Left forelimb (tissue), 1 donor: ENCODE measurements around the gene BDKRB2.
"Not testable (repeated sequence)": the region's sequence is repeated elsewhere in the genome, so short reads cannot be mapped to it uniquely, and the experiment has no call there.

ENCODE experiments used
- DNase-seq: peaks from one replicate; pipeline ENCODE4 v3.0.0-alpha.2; 2018; ENCODE audit warnings: low spot score

Gene BDKRB2

DNA sequence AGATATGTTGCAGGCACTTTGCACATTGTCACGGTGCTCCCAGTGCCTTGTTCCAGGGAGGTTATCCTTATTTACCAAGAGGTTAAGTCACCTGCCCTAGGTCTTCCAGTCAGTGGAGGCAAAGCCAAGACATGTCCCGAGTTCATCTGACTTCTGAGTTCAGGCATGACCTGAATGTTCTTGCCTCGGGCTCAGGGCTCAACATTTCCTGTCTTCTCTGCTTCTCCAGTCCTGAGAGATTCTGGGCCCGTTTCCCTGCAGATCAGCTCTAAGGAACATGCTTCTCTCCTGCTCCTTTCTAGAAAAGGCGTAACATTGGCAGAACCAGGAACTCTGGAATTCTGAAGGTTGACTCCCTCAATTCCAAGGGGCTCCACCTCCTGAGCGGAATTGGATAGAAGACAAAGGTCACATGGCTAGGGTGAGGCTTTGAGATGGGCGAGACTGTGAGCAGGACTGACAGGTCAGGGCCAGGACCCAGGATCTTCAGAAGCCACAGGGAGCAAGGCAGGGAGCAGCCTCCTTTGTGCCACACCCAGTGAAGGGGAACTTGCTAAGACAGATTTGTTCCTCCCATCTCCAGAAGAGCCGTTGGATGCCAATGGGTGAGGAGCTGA, 19.9 kb downstream of the BDKRB2 start:
- no peak for DNase-seq

- DNase-seq, result no peak
Observed at GRCh38 chr14:96225213-96225612, 20.6 kb downstream of the BDKRB2 start.

DNA sequence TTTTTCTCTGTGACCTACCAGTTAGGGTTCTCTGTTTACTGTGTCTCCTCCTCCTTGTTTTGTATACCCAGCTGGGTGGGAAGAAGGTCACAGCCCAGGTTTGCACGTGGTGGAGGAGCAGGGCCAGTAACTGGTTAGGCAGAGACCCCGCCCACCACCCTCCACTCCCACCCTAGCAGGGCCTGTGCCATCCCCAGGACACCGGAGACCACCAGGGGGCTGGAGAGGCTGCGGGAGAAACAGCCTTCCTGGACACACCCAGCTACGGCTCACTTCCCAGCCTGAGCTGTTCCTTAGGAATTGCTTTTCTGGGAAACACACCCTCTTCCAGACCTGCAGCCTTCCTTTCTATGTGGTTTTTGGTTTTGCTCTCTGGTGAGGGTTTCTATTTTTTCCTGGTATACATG, 21.1 kb downstream of the BDKRB2 start:
- DNase-seq, result no peak

DNA sequence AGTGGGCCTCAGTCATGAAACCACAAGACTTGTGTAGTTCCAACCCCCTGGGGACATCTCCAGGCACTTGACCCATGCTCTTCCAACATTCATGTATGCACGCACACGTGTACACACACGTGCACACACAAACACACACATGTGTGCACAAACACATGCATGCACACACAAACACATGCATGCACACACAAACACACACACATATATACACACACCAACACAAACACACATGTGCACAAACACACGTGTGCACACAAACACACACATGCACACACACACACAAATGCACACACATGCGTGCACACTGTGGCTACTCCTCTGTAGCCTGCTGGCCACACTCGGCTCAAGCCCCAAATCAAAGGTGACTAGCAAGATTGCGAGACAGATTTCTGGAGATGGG, 22.8 kb downstream of the BDKRB2 start:
- DNase-seq, result no peak

DNA sequence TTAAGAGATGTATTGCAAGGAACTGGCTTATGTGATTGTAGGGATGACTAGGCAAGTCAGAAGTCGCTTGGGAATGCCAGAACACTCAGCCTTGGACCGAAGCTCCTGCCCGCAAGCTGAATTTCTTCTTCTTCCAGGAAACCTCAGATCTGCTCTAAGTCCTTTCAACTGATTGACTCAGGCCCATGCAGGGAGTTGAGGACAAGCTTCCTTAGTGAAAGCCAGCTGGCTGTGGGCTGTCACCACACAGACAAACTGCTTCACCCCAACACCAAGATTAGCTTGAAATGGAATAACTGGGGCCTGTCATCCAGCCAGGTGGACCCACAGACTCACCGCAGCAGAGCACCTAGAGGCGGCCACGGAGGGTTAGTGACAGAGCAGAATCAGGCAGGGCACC, 24.7 kb downstream of the BDKRB2 start:
- DNase-seq, result no peak

- DNase-seq, result no peak
Observed at GRCh38 chr14:96231056-96231455, 26.4 kb downstream of the BDKRB2 start.

- no peak for DNase-seq
Observed at GRCh38 chr14:96231526-96232130, 27.0 kb downstream of the BDKRB2 start.

- DNase-seq, result no peak
Observed at GRCh38 chr14:96232506-96232905, 27.9 kb downstream of the BDKRB2 start.

DNA sequence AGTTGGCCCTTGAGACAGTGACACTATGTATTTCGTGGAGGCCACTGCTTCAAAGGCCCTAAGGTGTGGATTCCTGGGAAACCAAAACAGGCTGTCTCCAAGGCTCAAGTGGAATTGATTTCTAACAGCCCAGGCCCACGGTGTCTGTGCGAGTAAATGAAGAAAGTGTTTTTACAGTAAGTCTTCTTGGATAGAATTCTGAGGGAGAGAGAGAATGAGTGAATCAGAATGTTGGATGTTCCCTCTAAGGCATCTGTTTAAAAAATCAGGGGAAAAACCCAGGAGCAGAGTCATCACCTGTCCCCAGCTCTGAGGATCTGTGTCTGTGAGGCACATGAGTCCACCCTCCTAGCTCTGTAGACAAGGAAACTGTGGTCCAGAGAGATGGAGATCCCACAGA, 29.0 kb downstream of the BDKRB2 start:
- DNase-seq, result no peak

DNA sequence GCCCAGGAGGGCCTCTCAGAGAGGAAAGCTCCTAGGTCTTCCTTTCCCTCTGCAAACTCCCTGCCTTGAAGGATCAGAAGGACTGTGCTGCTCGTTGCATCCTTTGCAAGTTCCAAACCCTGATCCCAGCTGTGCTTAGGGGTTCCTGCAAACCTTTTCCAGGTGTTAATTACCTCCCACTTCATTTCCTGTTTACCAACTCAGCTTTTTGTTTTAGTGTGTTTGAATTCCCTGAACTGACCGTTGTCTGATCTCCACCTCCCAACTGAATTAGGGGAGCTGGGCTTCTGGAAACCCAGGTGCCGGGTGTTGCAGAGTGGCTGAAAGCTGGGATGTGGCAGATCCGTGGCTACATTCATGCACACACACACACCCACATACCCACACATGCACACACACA, 30.8 kb downstream of the BDKRB2 start:
- DNase-seq, result no peak

DNA sequence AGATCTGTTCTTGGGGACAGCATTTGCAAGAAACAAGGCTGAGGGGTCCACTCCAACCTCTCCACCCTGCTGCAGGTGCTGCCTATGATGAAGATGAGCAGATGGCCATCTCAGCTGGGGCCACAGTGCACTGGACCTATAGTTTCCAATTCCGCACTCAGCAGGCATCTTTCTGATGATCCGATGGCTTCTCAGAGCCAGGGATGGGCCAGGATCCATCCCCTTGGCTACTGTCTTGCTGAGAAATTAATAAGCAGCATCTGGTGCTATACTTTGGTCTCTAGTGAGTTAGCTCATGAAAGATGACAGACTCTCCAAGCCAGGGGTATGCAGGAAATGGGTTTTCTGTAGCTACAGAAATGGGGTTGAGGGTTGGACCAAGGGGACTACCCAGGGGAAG, 33.0 kb downstream of the BDKRB2 start:
- no peak for DNase-seq

DNA sequence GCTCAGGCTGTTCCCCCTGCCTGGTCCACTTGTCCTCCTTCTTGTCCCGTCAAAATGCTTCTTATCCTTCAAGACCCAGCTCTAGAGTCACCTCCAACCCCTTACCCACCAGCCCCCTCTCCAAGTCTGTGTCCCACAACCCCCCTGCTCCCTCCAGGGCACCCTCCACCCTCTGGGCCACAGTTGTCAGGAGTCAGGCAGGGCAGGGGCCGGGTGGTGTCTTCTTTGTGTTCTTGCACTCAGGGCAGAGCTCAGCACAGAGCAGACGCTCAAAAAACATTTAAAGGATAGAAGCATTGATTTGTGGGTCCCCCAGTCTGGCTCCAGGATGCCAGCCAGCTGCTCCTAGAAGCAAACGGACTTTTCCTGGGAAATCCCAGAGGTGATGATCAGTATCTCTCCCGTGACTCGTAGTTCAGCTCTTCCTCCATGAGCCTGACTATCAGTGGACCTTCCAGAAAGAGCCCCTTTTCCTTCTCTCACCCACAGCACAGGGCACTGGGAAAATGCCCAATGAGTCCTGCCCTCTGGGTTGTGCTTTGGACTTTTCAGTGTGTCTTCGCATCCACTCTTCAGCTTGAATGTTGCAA, 34.1 kb downstream of the BDKRB2 start:
- no peak for DNase-seq

DNA sequence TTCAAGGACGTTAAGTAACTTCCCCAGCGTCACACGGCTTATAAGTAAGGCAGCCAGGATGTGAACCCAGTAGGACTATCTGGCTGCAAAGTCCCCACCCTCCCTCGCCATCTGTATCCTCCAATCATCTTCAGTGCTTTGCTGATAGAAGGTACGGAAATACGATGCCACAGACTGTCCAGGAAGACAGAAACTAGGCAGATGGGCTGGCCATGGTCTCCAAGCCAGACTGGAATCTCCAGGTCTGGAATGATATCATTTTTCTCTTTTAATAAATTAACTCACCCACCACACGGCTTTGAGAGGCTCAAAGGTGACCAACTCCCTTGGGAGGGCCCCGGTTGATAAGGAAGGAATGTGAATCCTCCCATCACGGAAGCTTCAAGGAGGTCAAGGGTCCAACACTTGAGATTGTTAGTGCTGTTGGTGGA, 35.1 kb downstream of the BDKRB2 start:
- DNase-seq, result no peak

DNA sequence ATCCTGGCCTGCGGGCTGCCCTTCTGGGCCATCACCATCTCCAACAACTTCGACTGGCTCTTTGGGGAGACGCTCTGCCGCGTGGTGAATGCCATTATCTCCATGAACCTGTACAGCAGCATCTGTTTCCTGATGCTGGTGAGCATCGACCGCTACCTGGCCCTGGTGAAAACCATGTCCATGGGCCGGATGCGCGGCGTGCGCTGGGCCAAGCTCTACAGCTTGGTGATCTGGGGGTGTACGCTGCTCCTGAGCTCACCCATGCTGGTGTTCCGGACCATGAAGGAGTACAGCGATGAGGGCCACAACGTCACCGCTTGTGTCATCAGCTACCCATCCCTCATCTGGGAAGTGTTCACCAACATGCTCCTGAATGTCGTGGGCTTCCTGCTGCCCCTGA, 36.0 kb downstream of the BDKRB2 start:
- no peak for DNase-seq

- no peak for DNase-seq
Observed at GRCh38 chr14:96242126-96242525, 37.5 kb downstream of the BDKRB2 start.

GRCh38 chr14:96243785-96244184, 39.1 kb downstream of the BDKRB2 start:
- no peak for DNase-seq

GRCh38 chr14:96245074-96245473, 40.4 kb downstream of the BDKRB2 start:
- not testable (repeated sequence) for DNase-seq

GRCh38 chr14:96245710-96246538, 41.3 kb downstream of the BDKRB2 start:
- no peak for DNase-seq

DNA sequence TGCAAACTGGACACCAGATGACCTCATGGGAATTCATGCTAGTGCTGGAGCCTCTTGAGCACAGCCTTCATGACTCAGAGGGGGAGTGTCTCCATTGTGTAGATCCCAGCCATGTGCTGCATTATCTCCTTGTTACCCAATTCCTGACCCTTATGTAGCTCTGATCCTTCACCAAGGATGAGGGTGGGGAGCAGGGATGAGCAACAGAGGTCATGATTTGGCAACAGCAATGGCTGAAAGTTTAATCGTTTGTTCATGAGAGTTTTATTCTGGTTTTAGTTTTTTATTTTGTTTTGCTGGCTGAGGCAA, 41.9 kb downstream of the BDKRB2 start:
- DNase-seq, result no peak

GRCh38 chr14:96247031-96247430, 42.4 kb downstream of the BDKRB2 start:
- no peak for DNase-seq

- no peak for DNase-seq
Observed at GRCh38 chr14:96249029-96249428, 44.4 kb downstream of the BDKRB2 start.

DNA sequence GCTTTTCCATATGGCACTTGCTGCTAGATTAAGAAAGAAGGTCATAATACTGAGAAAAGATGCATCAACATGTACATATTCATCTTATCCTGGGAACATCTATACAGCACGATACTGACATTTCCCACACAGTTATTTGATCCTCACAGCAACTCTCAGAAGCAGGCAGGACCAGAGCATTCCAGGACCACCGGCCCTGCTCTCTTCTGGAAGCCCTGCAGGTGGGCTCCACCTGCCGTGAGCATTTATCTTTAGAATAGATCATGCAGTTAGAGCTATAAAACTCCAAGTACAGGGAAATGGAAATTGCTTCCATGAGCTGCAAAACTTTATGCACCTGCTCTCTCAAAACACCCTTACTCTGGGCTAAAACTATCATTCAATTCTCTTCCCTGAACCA, 45.8 kb downstream of the BDKRB2 start:
- DNase-seq, result no peak

- DNase-seq, result no peak
Observed at GRCh38 chr14:96251656-96252155, 47.1 kb downstream of the BDKRB2 start.
